GM19372 (cell line): ENCODE measurements around the gene PIGB.
"Not testable (repeated sequence)": the region's sequence is repeated elsewhere in the genome, so short reads cannot be mapped to it uniquely, and the experiment has no call there.

Experiments
- ATAC-seq: cut with Tn5 transposase; IDR thresholded peaks from one replicate; pipeline ENCODE4 v1.9.1; 2021; ENCODE audit warnings: mild to moderate bottlenecking, low read depth, moderate library complexity; ENCODE audit not compliant: unreplicated experiment

Gene PIGB

DNA sequence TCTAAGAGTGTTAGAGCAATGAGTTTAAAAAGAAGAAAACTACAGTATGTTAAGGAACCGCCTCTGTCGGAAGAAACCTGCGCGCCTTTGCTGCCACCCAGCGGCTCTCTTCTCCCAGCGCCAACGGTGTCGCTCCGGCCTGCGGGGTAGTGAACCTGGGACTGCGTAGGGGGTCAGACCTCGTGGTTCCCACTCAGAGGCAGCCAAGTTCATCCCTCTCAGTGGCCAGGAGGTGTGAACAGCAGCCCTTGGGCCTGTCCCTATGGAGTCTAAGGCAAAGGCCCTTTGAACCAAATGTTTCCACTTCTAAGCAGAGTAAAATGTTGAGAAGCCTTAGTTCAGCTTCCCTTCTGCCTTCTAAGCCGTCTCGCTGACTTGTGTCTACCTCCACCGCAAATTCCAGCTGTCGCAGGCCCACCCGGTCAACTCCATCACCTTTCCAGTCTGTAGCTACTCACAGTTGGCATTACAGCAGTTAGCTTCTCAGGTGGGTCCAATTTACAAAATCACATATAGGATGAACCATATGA lies 28.4 kb upstream of the PIGB start:
- peak; percentile 68 for ATAC-seq

DNA sequence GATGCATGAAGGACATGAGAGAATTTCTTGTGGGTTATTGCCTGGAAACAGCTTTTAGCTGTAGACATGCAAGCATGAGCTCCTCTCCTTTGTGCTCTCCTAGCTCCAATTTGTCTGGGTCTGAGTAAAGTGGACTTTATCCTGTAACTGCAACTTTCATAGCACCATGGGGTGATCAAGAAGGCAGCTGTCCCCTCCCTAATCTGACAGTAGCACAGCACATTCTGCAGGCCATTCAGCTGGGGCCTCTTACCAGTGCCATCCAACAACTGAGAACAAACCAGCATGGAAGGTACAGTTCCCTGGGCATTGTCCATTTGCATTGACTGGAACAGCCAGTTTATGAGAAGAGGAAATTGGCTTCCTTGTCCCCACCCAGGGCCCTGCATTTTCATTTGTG lies 21.7 kb upstream of the PIGB start:
- no peak for ATAC-seq

DNA sequence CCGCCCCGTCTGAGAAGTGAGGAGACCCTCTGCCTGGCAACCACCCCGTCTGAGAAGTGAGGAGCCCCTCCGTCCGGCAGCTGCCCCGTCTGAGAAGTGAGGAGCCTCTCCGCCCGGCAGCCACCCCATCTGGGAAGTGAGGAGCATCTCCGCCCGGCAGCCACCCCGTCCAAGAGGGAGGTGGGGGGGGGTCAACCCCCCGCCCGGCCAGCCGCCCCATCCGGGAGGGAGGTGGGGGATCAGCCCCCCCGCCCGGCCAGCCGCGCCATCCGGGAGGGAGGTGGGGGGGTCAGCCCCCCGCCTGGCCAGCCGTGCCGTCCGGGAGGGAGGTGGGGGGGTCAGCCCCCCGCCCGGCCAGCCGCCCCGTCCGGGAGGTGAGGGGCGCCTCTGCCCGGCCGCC lies 16.2 kb upstream of the PIGB start:
- not testable (repeated sequence) for ATAC-seq

DNA sequence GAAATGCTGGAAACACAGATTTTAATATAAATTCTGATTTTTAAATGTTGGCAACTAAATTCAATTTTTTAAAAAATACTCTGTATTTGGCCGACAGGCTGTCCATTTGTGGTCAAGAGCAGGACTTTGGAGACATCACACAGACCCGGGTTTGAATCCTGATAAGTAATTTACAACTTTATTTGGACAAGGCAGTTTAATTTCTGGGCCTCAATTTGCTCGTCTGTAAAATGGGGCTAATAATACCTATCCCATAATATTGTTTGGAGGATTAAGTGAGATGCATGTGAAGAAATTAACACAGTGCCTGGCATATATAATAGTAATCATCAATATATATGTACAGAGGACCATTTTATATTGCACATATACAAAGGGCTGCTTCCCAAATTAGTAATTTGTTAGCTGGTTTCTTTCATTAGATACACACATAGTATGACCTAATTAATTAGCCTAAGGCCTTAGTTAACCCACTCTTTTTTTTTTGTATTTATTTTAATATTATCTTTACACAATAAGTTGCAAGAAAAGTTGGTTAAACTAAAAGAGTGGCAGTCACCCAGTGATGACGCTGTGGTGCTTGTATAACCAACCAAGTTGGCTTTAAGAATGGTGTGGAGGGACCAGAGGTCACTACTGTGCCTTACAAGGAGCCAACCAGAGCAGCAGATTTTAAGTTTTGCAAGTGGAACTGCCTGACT lies 665 bp downstream of the PIGB start:
- ATAC-seq, result no peak

DNA sequence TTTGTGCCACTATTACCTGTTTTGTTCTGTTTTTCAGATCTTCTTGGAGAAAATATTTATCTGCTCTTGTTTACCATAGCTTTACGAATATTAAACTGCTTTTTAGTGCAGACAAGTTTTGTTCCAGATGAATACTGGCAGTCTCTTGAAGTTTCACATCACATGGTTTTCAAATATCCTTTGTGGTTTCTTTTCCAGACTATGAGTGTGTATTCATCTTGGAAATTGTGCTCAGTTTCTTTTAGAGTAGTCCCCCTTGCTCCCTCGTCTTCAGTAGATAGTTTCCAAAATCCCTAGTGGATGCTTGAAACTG lies 1.2 kb downstream of the PIGB start:
- no peak for ATAC-seq

DNA sequence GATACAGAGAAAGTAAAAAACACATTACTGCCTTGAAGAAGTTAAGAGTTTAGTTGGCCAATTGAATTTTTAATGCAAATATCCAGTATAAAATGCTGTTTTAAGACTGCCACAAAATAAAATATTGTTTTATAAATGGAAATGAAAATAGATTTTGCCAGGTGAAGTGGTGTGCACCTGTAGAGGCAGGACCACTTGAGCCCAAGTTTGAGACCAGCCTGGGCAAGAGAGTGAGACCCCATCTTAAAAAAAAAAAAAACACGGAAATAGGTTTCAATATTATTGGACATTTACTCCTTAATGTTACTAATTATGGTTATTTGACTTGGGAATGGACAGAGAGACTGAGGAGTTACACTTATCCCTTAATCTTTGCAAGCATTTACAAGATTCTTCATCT lies 1.9 kb downstream of the PIGB start:
- ATAC-seq, result no peak

DNA sequence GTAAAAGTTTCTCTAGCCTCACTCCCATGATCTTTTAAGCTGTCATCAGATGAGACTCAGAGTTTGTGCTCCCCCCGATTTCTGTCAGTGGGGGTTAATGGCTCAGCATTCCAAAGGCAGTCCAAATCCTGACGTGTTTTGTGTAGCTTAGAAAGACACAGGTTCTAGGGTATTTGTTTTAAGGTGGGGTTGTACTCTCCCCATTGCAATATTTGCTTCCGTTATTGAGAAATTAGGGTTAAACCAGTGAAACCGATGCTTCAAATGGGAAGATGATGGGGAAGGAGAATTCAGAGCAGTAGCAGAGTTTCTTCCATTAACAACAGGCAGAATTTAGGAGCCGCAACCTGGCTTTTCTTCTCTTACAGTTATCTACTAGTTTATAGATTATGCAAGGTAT lies 3.4 kb downstream of the PIGB start:
- no peak for ATAC-seq

DNA sequence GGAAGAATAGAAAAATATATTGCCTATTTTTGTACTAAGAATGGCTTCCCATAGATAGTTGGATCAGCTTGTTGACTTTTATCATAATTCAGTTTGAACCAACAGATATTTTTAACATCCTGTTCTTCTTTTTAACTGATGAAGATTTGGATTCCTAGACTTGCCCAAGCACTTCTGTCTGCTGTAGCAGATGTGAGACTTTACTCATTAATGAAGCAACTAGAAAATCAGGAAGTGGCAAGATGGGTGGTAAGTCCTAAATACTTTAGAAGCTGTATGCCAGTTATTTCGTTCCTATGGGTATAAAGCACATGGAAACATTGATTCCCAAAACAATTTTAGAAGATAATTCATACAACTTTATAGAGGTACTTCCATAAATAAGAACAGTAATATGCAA lies 8.4 kb downstream of the PIGB start:
- no peak for ATAC-seq

DNA sequence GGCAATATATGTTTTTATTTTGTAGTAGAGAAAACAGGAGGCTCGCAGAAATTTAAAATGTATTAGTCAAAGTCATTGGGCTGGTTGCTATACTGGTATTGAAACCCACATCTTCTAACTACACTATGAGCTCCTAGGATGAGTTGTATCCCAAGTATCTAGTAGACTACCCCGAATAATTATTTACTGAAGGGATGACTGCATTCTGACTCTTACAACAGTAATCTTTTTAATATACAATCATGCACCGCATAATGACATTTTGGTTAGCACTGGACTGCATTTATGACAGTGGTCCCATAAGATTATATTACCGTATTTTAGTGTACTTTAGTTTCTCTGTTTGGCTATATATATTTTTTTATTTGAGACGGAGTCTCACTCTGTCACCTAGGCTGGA lies 15.3 kb downstream of the PIGB start:
- ATAC-seq, result no peak

DNA sequence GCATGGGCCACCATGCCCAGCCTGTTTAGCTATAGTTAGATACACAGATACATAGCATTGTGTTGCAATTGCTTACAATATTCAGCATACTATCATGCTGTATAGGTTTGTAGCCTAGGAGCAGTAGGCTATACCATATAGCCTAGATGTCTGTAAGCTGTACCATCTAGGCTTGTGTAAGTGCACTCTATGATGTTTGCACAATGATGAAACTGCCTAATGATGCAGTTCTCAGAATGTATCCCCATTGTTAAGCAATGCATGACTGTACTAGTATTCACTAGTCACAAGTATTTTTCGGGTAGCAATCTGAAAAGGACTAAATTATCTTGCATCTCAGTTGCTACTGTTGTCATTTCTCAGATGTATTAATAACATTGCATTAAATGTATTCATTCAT lies 16.0 kb downstream of the PIGB start:
- ATAC-seq, result no peak

DNA sequence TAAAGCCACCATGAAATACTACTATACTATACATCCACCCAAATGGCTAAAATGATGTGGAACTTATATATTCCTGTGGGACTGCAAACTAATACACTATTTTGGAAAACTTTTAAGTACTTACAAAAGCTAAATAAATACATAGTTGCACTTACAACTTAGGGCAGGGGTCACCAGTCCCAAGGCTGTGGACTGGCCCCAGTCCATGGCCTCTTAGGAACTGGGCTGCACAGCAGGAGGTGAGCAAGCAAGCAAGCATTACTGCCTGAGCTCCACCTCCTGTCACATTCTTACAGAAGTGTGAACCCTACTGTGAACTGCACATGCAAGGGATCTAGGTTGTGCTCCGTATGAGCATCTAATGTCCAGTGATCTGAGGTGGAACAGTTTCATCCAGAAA lies 18.1 kb downstream of the PIGB start:
- no peak for ATAC-seq

DNA sequence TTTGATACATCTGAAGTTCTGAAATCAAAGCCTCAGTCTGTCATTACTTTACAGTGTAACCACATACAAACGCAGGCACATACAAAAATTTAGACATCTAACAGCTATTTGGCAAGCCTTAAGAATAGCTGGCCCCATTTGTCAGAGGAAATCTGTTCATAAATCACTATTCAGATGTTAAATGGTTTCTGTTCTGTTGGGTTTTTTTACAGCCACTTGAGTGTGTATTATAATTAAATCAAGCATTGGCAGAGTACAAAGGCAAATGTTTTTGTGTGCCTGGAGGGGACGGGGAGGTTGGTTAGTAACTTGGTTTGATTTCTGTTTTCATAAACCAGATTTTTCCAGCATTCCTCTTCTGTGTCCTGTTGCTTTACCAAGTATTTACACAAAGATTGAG lies 24.1 kb downstream of the PIGB start:
- no peak for ATAC-seq

DNA sequence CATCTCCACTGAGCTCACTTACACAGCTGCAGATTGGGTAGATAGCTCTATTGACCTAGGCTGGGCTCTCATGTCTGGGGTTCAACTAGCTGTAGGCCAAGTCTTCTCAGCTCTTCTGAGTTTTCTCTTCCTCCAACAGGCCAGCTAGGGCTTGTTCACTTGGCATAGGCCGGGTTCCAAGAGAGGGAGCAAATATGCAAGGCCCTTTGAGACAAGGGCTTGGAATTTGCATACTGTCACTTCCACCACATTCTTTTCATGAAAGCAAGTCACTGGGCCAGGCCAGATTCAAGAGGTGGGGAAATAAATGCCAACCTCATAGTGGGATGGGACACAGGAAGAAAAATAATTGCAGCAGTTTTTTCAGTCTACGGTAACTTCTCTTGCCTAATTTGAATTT lies 25.2 kb downstream of the PIGB start:
- ATAC-seq, result no peak

DNA sequence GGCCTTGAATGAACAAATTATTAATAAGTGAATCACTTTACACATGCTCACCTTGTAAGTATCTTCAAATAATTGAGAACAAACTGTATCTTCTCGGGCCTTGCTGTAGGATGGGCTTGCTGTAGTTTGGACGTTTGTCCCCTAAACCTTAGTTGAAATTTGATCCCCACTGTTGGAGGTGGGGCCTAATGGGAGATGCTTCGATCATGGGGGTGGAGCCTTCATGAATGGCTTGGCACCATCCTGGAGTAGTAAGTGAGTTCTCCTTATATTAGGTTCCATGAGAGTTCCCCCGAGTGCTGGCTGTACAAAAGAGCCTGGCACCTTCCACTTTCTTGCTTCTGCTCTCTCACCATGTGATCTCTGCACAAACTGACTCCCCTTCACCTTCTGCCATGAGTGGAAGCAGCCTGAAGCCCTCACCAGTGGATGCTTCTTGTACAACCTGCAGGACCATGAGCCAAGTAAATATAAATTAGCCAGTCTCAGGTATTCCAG lies 29.3 kb downstream of the PIGB start:
- ATAC-seq, result no peak

DNA sequence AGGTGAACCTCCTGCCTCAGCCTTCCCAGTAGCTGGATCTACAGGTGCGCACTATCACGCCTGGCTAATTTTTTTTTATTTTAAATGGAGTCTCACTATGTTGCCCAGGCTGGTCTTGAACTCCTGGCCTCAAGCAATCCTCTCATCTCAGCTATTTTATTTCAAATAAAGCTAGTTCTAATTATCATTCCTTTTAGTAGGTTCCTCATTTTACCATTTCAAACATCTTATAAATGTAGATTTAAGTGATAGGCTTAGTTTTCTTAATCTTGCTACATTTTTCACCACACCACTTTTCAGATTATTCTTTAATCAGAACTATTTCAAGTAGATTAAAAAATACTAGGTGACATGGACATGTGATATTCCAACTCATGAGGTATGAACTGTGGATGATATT lies 30.3 kb downstream of the PIGB start:
- ATAC-seq, result no peak

DNA sequence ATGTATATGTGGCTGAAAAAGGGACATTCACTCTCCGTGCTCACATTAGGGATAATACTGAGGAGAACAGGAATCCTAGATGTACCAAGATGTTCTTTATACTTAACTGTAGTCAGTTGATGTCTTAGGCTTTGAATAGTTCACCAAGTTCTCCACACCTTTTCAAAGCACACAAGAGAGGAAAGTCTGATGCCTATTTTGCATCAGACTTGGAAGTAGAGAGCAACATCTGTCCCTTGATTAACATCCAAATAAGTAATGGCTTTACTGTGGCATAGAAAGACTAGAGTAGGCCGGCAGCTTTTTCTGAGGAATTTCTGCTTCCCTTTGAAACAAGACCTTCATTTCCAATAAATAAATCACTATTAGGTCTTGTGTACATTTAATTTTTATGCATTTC lies 34.0 kb downstream of the PIGB start:
- ATAC-seq, result no peak

DNA sequence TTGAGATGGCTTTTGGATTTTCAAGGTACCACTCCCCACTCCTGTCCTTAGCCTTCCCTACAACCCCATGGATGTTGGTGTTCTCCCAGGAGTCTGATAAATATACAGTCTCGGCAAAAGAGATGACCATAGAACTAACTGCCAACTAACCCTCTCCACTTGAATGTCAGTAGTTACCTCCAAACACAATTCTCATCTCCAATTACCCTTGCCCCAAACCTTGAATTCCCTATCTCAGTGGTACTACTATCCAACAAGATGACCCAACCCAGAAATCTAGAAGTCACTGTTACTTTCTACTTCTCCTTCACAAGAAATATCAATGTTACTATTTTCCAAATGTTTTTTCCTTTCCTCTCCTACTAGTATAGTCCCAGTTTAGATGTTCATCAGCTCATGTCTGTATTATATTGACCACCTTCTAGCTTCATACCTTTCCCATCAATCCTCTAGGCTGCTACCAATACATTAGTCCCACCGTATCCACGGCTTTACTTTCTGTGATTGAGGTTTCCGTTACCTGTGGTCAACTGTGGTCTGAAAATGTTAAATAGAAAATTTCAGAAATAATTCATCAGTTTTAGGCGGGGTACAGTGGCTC lies 38.1 kb downstream of the PIGB start:
- no peak for ATAC-seq

DNA sequence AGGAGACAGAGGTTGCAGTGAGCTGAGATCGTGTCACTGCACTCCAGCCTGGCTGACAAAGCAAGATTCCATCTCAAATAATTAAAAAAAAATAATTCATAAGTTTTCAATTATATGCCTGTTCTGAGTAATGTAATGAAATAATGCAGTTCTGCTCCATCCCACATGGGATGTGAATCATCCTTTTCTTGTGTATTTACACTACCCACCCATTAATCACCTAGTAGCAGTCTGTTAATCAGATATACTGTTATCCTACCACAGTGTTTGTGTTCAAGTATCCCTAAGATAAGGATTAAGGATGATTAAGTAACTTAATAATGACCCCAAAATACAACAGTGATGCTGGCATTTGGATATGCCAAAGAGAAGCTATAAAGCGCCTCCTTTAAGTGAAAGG lies 38.8 kb downstream of the PIGB start:
- no peak for ATAC-seq

DNA sequence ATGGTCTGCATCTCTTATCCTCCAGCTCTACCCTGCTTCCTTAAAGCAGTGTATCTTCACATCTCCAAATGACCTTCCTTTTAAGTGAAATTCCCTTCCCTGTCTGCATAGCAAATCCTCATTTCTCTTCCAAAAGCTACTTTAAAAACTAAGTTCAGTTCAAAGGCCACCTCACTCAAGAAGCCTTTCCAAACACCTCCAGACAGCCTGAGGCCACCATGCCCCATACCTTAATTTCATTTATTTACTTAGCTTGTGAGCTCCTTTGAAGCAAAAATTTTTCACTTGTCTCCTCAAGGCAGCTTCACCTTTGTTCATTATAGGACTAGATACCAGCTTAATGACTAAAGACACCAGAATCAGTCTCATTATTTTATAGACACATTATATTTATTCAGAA lies 39.4 kb downstream of the PIGB start:
- no peak for ATAC-seq

DNA sequence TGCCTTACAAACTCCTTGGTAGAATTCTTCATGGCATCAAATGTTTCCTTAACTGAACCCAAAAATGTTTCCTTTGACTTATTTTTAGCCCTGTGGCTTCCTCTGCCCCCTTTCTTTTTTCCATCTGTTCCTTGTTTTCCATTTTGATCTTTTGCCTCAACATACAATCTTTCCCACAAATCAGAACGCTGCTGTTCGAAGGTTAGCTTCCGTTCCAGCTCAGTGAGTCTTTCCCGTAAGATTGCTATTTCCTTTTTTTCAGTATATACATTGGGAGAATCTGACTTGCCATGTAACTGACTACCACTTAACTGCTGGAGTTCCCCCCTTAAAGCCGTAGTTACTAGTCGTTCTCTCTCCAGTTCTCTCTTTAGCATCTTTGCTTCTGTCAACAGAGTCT lies 41.2 kb downstream of the PIGB start:
- ATAC-seq, result no peak

DNA sequence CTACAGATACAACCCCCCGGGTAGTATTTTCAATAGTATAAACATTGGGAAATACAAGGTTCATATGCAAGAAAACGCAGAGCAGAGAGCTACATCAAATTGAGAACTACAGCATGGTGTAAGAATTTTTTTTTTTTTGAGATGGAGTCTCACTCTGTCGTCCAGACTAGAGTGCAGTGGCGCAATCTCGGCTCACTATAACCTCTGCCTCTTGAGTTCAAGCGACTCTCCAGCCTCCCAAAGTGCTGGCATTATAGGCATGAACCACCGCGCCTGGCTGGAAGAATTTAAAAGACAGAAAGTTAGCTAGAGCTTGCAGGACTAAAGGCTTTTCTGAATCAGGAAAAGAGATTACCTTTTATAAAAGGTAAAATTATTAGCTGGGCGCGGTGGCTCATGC lies 42.0 kb downstream of the PIGB start:
- ATAC-seq, result no peak

DNA sequence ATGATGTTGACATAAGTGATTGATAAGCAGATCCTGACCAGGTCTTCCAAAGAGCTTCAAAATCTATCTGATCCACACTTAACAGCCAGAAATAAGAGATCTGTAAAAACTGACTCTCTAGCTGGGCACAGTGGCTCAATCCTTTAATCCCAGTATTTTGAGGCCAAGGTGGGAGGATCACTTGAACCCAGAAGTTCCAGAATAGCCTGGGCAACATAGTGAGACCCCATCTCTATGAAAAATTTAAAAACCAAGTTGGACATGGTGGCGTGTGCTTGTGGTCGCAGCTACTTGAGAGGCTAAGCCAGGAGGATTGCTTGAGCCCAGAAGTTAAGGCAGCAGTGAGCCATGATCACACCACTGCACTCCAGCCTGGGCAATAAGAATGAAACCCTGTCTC lies 43.6 kb downstream of the PIGB start:
- no peak for ATAC-seq
